ENCODE data around the gene CEMP1.

The CEMP1 gene

GRCh38 chr16:2532494-2533141, 1.4 kb upstream of the CEMP1 start:
- TF ChIP-seq CTCF (conservative IDR thresholded peaks at IDR 0.05; ENCODE audit: low read depth, low read length), result no peak
- peak overlapping the region; percentile 48 for H3K9ac ChIP-seq
- H3K27ac ChIP-seq, result peak overlapping the region; percentile 61
- no peaks in the 10 kb centered on the region for H3K79me2 ChIP-seq (ENCODE audit: insufficient read depth, low read depth)
- peak overlapping the region; percentile 65 for H2AFZ ChIP-seq (ENCODE audit: low read depth)
- no peaks in the 10 kb centered on the region for H3K27me3 ChIP-seq (ENCODE audit: insufficient read depth, low read depth)
- peaks cover 25% of the 10 kb centered on the region for H3K4me1 ChIP-seq (ENCODE audit: low read depth, poor library complexity, severe bottlenecking)
- no peaks in the 10 kb centered on the region for H4K20me1 ChIP-seq (ENCODE audit: insufficient read depth)
- no peaks in the 10 kb centered on the region for H3K36me3 ChIP-seq (ENCODE audit: insufficient read depth)
- H3K4me3 ChIP-seq (IDR thresholded peaks at IDR 0.05; ENCODE audit: insufficient read depth, low read depth, low read length), result no peak overlapping the region
- peak overlapping the region; percentile 65 for H3K4me2 ChIP-seq

- TF ChIP-seq CTCF (conservative IDR thresholded peaks at IDR 0.05; ENCODE audit: low read depth, low read length), result no peak
- no peaks in the 10 kb centered on the region for H3K79me2 ChIP-seq (ENCODE audit: insufficient read depth, low read depth)
- H3K27ac ChIP-seq, result peak overlapping the region; percentile 61
Measured at GRCh38 chr16:2531696-2532493, 687 bp upstream of the CEMP1 start.

GRCh38 chr16:2530629-2531318, 434 bp downstream of the CEMP1 start:
- H4K20me1 ChIP-seq (ENCODE audit: insufficient read depth), result no peaks in the 10 kb centered on the region
- no peaks in the 10 kb centered on the region for H3K27me3 ChIP-seq (ENCODE audit: insufficient read depth, low read depth)
- H3K79me2 ChIP-seq (ENCODE audit: insufficient read depth, low read depth), result no peaks in the 10 kb centered on the region
- peak overlapping the region; percentile 53; the same call in 1 of the 2 replicates for H3K9ac ChIP-seq
- peak overlapping the region; percentile 41 for H3K27ac ChIP-seq
- H3K4me3 ChIP-seq (IDR thresholded peaks at IDR 0.05; ENCODE audit: insufficient read depth, low read depth, low read length), result no peak overlapping the region
- peaks cover 16% of the 10 kb centered on the region for H3K4me1 ChIP-seq (ENCODE audit: low read depth, poor library complexity, severe bottlenecking)
- H2AFZ ChIP-seq (ENCODE audit: low read depth), result peak overlapping the region; percentile 65; the same call in 1 of the 2 replicates
- H3K4me2 ChIP-seq, result peak overlapping the region; percentile 70
- no peaks in the 10 kb centered on the region for H3K36me3 ChIP-seq (ENCODE audit: insufficient read depth)
- TF ChIP-seq CTCF (conservative IDR thresholded peaks at IDR 0.05; ENCODE audit: low read depth, low read length), result no peak

More at GRCh38 chr16:2531696-2532493, 687 bp upstream of the CEMP1 start:
- Histone ChIP-seq H3K9ac (peak overlapping the region; percentile 53), H3K4me3 (IDR thresholded peaks at IDR 0.05; ENCODE audit: insufficient read depth, low read depth, low read length) (no peak overlapping the region), H2AFZ (ENCODE audit: low read depth) (peak overlapping the region; percentile 65), H3K4me1 (ENCODE audit: low read depth, poor library complexity, severe bottlenecking) (peaks cover 21% of the 10 kb centered on the region), H3K27me3 (ENCODE audit: insufficient read depth, low read depth) (no peaks in the 10 kb centered on the region), H3K36me3 (ENCODE audit: insufficient read depth) (no peaks in the 10 kb centered on the region), H4K20me1 (ENCODE audit: insufficient read depth) (no peaks in the 10 kb centered on the region), H3K4me2 (peak overlapping the region; percentile 70)

GRCh38 chr16:2529961-2530628, 1.1 kb downstream of the CEMP1 start:
- peaks cover 16% of the 10 kb centered on the region for H3K4me1 ChIP-seq (ENCODE audit: low read depth, poor library complexity, severe bottlenecking)
- H2AFZ ChIP-seq (ENCODE audit: low read depth), result no peak overlapping the region
- H4K20me1 ChIP-seq (ENCODE audit: insufficient read depth), result no peaks in the 10 kb centered on the region
- H3K27me3 ChIP-seq (ENCODE audit: insufficient read depth, low read depth), result no peaks in the 10 kb centered on the region
- H3K9ac ChIP-seq, result no peak overlapping the region
- H3K27ac ChIP-seq, result no peak overlapping the region
- H3K79me2 ChIP-seq (ENCODE audit: insufficient read depth, low read depth), result no peaks in the 10 kb centered on the region
- no peaks in the 10 kb centered on the region for H3K36me3 ChIP-seq (ENCODE audit: insufficient read depth)
- no peak overlapping the region for H3K4me2 ChIP-seq
- TF ChIP-seq CTCF (conservative IDR thresholded peaks at IDR 0.05; ENCODE audit: low read depth, low read length), result no peak
- no peak overlapping the region for H3K4me3 ChIP-seq (IDR thresholded peaks at IDR 0.05; ENCODE audit: insufficient read depth, low read depth, low read length)

All from KMS-11 (cell line).